GM19351 (cell line): ENCODE measurements around the gene RDX.

Experiments
- ATAC-seq: cut with Tn5 transposase; IDR thresholded peaks from one replicate; pipeline ENCODE4 v1.9.1; 2021; ENCODE audit warnings: mild to moderate bottlenecking, moderate library complexity; ENCODE audit not compliant: unreplicated experiment

RDX gene

DNA sequence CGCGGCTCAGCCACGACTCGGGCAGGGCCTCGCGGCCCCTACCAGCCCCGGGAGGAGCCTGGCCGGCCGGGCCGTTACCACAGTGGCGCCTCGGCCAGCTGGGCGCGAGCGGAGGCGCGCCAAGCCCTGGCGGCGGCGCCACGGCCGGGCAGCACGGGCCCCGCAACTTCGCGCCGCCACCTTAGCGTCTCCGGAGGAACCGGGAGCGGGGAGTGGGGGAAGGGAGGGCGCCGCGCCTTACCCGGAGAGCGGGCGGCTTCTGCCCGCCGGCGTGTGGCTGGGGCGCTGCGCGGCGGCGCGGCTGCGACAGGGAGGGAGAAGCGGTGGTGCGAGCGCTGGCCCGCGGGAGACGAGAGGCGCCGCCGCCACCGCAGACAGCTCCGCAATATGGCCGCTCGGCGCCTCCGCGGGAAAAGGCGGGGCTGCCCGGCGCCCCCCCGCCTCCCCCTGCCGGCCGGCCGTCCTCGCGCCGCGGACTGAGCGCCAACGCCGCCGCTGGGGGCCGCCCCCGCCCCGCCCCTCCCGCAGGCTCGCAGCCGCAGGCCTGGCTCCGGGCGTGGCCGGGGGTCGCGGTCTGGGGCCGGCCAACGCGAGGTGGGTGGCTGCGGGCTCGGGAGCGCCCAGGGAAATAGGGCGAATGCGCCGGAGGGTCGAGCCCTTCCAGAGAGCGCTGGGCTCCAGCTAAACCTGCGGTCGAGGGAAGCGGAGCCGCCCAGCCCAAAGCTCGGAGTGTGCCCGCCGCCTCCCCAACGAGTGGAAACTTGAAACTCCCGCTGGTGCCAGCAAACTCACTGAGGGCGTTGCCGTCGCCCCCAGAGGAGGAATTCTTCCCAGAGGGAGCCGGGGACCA, at the start of gene RDX:
Gene RDX, minus strand, starts transcription at position 389 of the 850 bp plus-strand sequence. CDS start 16,922 bp downstream, outside the sequence.
- peak; percentile 71 for ATAC-seq

- peak; percentile 28 for ATAC-seq
Measured at GRCh38 chr11:110345743-110346142, 49.3 kb upstream of the RDX start.

DNA sequence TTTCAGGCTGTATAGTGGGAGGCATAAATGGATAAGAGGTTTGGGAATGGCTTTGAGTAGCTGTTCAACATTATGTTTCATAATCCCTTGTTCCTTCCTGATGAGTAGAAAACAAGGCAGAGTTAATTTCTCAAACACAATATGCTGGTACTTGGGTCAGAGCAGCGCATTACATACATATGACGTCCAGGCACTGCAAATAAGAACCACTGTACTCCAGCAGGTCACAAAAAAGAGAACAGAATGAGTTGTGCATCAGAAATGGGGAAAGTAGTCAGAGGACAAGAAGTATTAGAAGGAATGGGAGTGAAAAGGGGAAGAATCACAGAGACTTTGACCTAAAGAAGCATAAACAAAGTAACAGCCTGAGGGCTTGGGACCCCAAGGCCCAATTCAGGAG, 44.0 kb upstream of the RDX start:
- no peak for ATAC-seq

DNA sequence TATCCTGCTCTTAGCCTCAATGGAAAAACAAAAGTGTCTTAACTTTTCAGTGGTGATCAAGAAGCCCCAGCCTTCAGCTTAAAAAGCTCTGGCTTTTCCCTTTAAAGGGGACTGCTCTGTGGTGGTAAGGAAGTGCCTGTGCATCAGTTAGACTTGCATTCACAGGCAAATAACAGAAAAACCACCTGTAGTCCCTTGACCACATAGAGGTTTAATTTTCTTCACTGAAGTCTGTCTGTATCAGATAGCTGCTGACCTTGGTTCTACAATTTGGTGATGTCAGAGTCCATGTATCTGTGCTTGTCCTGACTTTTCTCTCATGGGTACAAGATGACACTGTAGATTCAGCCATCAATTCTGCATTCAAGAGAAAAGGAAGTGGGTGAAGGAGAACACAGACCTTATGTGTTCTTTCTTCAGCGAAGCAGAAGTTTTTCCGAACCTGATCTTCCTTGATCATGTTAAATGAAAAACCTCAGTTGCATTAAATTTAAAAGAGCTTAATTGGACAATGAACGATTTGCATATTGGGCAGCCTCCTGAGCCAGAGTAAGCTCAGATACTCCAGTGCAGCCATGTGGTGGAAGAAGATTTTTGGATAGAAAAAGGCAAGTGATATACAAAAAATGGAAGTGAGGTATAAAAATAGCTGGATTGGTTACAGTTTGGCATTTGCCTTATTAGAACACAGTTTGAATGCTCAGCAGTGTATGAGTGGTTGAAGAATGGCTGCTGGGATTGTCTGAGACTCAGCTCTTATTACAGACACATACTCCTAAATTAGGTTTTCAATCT, 43.2 kb upstream of the RDX start:
- no peak for ATAC-seq

DNA sequence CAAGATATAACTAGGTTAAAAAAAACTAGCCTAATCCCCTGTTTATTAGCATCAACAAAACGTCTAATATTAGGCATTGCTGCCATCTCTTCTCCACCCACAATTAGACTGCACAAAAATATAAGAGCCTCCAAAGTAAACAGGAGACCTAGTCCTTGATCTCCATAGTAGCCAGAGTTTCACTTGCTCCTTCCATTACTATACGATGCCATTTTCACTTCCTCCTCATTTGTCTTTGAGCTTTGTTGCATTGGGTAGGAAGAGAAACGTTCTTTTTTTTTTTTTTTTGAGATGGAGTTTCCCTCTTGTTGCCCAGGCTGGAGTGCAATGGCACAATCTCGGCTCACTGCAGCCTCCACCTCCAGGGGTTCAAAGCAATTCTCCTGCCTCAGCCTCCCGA, 42.3 kb upstream of the RDX start:
- peak; percentile 65 for ATAC-seq

DNA sequence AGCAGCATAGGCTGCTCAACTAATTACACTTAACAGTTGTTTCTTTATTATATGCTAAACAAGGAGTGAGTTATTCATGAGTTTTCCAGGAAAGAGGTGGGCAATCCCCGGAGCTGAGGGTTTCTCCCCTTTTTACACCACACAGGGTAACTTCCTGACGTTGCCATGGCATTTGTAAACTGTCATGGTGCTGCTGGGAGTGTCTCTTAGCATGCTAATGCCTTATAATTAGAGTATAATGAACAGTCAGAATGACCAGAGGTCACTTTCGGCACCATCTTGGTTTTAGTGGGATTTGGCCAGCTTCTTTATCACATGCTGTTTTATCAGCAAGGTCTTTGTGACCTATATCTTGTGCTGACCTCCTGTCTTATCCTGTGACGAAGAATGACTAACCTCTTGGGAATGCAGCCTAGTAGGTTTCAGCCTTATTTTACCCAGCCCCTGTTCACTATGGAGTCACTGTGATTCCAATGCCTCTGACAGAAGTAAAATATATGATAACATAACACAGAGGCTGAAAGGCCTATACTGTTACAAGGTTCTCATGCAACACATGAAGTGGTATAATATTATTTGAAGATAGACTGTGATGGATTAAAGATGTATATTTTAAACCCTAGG, 41.3 kb upstream of the RDX start:
- ATAC-seq: no peak

- no peak for ATAC-seq
Measured at GRCh38 chr11:110336054-110336453, 39.6 kb upstream of the RDX start.

GRCh38 chr11:110335358-110335757, 38.9 kb upstream of the RDX start:
- ATAC-seq: no peak

DNA sequence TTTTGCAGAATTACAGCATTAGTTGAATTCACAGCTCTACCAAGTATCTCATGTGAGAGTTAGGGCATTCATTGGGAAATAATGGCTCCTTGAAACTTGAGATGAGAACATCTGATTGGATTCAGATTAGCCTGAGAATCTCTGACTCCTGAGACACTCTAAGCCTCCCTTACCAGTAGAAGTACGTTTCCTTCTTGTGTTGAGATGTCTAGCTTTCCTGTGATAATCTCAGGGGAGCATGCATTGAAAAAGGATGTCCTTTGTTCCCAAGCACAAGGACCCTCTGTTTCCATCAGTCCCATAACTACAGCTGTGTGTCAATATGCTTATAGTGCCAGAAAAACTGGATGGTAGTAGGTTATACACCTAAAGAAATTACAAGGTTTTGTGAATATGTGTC, 35.2 kb upstream of the RDX start:
- no peak for ATAC-seq

DNA sequence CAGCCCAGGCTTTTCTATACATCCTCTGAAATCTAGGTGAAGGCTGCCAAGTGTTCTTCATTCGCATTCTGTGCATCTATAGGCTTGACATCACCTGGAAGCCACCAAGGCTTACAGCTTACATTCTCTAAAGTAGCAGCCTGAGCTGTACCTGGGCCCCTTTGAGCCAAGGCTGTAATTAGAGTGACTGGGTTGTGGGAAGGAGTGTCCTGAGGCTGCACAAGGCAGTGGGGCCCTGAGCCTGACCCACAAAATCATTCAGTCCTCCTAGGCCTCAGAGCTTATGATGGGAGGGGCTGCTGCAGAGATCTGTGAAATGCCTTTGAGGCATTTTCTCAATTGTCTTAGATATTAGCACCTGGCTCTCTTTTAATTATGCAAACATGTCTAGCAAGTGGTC, 33.0 kb upstream of the RDX start:
- ATAC-seq: no peak

DNA sequence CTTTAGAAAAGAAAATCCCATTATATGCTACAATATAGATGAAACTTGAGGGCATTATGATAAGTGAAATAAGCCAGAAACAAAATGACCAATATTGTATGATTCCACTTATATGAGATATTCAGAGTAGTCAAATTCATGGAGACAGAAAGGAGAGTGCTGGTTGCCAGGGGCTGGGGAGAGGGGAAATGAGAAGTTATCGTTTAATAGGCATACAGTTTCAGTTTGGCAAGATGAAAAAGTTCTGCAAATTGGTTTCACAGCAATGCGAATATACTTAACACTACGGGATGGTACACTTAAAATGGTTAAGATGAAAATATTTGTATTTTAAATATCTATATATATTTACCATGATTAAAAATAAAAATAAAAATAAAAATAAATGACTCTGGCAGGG, 31.1 kb upstream of the RDX start:
- no peak for ATAC-seq

- ATAC-seq: no peak
Measured at GRCh38 chr11:110323786-110324185, 27.4 kb upstream of the RDX start.

GRCh38 chr11:110319501-110319900, 23.1 kb upstream of the RDX start:
- no peak for ATAC-seq

DNA sequence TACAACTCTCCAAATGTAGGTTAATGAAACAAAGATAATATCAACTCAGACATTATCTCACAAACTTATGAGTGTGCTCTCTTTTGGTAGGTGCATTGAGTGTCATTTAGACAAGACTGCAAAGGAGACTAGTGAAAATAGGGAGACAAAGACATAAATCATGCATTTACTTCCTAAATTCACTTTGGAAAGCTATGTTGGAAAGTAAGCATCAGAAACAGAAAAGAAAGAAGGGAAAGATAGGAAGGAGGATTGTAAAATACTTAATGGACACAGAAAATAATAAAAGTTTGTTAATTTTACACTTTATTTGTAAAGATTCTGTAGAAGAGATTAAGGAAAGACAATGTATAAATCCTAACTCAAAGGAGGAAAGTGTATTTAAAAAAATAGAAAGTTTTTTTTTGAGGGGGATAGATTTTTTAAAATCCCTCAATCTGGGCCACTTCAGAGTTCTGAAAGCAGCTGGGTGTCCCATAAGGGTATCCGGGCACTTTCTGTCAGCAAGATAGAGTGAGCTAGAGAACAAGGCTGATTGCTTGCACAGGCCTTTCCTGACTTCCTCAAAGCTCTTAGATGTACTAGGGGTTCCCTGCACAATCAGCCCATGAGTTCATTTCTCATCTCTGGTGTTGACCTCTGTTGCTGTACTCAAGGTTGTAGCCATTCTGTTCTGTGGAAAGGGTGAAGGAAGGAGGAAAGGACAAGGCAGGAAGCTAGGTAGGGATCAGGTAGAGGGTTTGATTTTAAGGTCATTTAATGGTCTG, 22.4 kb upstream of the RDX start:
- no peak for ATAC-seq

DNA sequence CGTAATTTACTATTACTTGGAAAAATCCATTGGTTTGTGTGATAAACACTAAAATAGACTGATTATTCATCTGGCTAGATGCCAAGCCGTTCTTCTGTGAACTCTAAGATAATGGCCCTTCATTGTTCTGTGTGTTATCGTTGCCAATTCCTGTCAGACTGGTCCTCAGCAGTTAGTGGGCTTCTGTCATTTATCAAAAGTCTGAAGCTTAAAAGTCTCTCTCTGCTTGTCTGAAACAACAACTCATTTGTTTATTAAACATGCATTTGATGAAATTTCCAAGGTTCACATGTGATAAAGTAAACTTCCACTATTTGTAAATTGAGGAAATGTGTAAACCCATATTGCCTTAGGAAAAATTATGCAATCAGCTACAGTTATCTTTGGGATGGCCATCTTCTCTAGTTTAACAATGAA, 21.1 kb upstream of the RDX start:
- ATAC-seq: no peak

DNA sequence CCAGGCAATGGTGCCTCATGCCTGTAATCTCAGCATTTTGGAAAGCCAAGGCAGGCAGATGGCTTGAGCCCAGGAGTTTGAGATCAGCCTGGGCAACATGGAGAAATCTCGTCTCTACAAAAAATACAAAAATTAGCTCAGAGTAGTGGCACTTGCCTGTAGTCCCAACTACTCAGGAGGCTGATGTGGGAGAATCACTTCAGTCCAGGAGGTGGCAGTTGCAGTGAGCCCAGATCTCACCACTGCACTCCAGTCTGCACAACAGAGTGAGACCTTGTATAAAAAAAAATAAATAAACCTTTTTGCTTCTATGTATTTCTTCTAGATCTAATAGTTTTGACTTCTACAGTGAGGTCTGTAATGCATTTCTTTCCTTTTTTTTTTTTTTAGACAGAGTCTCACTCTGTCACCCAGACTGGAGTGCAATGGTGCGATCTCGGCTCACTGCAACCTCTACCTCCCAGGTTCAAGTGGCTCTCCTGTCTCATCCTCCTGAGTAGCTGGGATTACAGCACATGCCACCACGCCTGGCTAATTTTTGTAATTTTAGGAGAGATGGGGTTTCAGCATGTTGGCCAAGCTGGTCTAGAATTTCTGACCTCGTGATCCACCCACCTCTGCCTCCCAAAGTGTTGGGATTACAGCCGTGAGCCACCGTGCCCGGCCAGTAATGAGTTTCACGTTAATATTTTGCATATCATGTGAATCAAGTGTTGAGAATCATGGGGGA, 18.1 kb upstream of the RDX start:
- ATAC-seq: no peak

DNA sequence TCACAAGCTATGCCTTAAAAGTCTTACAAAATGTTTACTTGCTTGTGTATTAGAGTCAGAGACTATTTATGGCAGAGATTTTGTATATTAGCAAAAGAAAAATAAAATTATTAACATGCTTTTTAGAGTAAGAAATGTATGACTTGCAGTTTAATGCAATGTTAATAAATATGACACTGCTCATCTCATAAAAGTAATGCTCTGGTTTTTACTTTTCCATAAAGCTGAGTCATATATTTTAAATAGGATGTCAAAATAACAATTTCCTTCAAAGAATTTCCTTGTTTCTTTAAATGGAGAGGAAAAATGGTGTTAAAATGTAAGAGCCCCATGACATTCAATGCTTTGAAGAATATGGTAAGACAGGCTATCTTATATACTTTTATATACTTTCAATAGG, 16.3 kb upstream of the RDX start:
- no peak for ATAC-seq

GRCh38 chr11:110311783-110312579, 15.6 kb upstream of the RDX start:
- ATAC-seq: no peak

GRCh38 chr11:110308071-110308470, 11.7 kb upstream of the RDX start:
- ATAC-seq: no peak
